Ovary (tissue), 3 donors: Measurements from ENCODE around the gene ZNF226.
"Not testable (repeated sequence)": the region's sequence is repeated elsewhere in the genome, so short reads cannot be mapped to it uniquely, and the experiment has no call there.

Experiments used
- CTCF ChIP-seq, 3 donors: fragments of 450-650 bp in 2 of 3; fragments of 200-600 bp in 1 of 3; IDR thresholded peaks; one replicate each; pipeline versions ENCODE4 v1.5.1 to v1.8.0; 2016 to 2022; ENCODE audit warnings: antibody characterized with exemption in 3 of 3, mild to moderate bottlenecking in 1 of 3
- EP300 ChIP-seq: sonication (generic); formaldehyde crosslinking; IDR thresholded peaks from one replicate; pipeline ENCODE4 v1.6.1; 2017; ENCODE audit warnings: antibody characterized with exemption
- POLR2A ChIP-seq: fragments of 450-650 bp; IDR thresholded peaks from one replicate; pipeline ENCODE4 v1.6.1; 2017; ENCODE audit warnings: antibody characterized with exemption, mild to moderate bottlenecking, moderate library complexity
- donor health status: DM: no; HTN: no; CAD: no.

GRCh38 chr19:44203877-44204276 is 39.0 kb downstream of the ZNF226 start:
- TF ChIP-seq CTCF (IDR thresholded peaks at IDR 0.05); POLR2A; EP300: not testable (repeated sequence)
